Heart right ventricle (tissue), 16 donors: ENCODE data around the gene ST8SIA6. TPM values are rescaled to one million over a fixed set of nuclear protein-coding genes. Genes with fewer than 3 reads are reported as not detected.
A peak's percentile ranks its signal among the peaks of the same experiment; 100 is the strongest.

Experiments used
- ATAC-seq, 8 donors: fragments of 200-7000 bp; cut with Tn5 transposase; one replicate each; pipeline ENCODE4 v1.9.1; 2020; ENCODE audit warnings: mild to moderate bottlenecking in 8 of 8, moderate library complexity in 8 of 8, moderate number of reproducible peaks in 1 of 8
- DNase-seq, 2 donors: peaks; one replicate each; pipeline ENCODE4 v3.0.0-alpha.2; 2020
- H3K27ac ChIP-seq, 10 donors: fragments of 200-600 bp; sonication (generic) in 2 of 10; one replicate each; pipeline versions ENCODE4 v1.5.0 to v1.8.0; 2020 to 2022; ENCODE audit warnings: mild to moderate bottlenecking in 3 of 10
- H3K27me3 ChIP-seq, 7 donors: fragments of 200-600 bp; one replicate each; pipeline ENCODE4 v1.8.0; 2021 to 2022; ENCODE audit warnings: mild to moderate bottlenecking in 2 of 7
- H3K36me3 ChIP-seq, 9 donors: fragments of 200-600 bp; sonication (generic) in 1 of 9; one replicate each; pipeline versions ENCODE4 v1.5.0 to v1.8.0; 2020 to 2022; ENCODE audit warnings: mild to moderate bottlenecking in 2 of 9
- H3K4me1 ChIP-seq, 9 donors: fragments of 200-600 bp; sonication (generic) in 1 of 9; one replicate each; pipeline versions ENCODE4 v1.5.0 to v1.8.0; 2020 to 2022; ENCODE audit warnings: mild to moderate bottlenecking in 4 of 9
- H3K4me3 ChIP-seq, 10 donors: fragments of 200-600 bp; sonication (generic) in 2 of 10; one replicate each; pipeline versions ENCODE4 v1.5.0 to v1.8.0; 2020 to 2022; ENCODE audit warnings: mild to moderate bottlenecking in 7 of 10, moderate library complexity in 2 of 10
- H3K9me3 ChIP-seq, 11 donors: fragments of 200-600 bp in 10 of 11; sonication (generic) in 2 of 11; one replicate each; pipeline versions ENCODE4 v1.5.0 to v1.8.0; 2013 to 2022; ENCODE audit warnings: mild to moderate bottlenecking in 2 of 11, control low read depth in 1 of 11, moderate library complexity in 1 of 11
- WGBS, 2 donors: extraction: QIAGEN DNeasy Blood & Tissue Kit; methylation state at CpG; one replicate each; pipeline ENCODE4 v1.1.7; 2013; ENCODE audit warnings: inconsistent platforms in 1 of 2; 5-methylcytosine and 5-hydroxymethylcytosine counted together
- intact Hi-C, 10 donors: fragments of 100-400 bp; cut with DNase I; formaldehyde crosslinking; loops; one replicate each; pipeline versions ENCODE4 v1.11.1 to v1.14.2; 2022
- polyA plus RNA-seq, 2 donors: library from polyadenylated mRNA; stranded (reverse); fragments of 200-250 nt; gene quantifications; one replicate each; pipeline ENCODE4 v1.2.3, GENCODE V29; 2013
- total RNA-seq, 10 donors: library from RNA; stranded (reverse); fragmentation: NEBNext Ultra II Directional in 3 of 10; extraction: Animal tissue kit (Norgen Biotek cat#: 25700) in 3 of 10; gene quantifications; one replicate each; pipeline versions ENCODE4 v1.2.1 to v1.2.4, GENCODE V29; 2021 to 2023
- TF ChIP-seq, protein P1 (sequence below), 9 donors: fragments of 200-600 bp; sonication (generic) in 2 of 9; IDR thresholded peaks; one replicate each; pipeline versions ENCODE4 v1.5.0 to v1.8.0; 2021 to 2022; ENCODE audit warnings: antibody characterized with exemption in 9 of 9, mild to moderate bottlenecking in 5 of 9, moderate library complexity in 1 of 9
- donor health status: Arrhythmogenic right ventricular cardiomyopathy.
- donor health status: ischemic (EF 13 %, LVEDD 7.1; RV severe dilation, severe dysfunction).
- donor health status: healthy with polysubstance abuse.
- donor health status: DM: no; HTN: yes; CAD: no.
- donor health status: DM: no; HTN: no; CAD: no.
- donor health status: ischemic (EF 25% LVEDD 6.9; RV normal size, moderate dysfunction).
- donor health status: ischemic (EF 25% LVEDD 5.7; RV mildly dilated, moderate dysfunction).
- donor health status: healthy.
- donor health status: DM: yes; HTN: yes; CAD: no.
- donor health status: Ischemic cardiomyopathy.
- donor health status: ischemic (EF 35%, LVEDD 5.7; RV mildly dilated, moderate dysfunction).
- donor health status: nonischemic (EF 11% LVEDD 7.7; RV severe dilation, severe dysfunction).
- donor health status: DM: yes; HTN: yes; CAD: no.
- donor health status: PGD.
- donor health status: ischemic (EF 29% LVEDD 5.4; RV normal size, mild dysfunction).
- donor health status: nonischemic (EF 23%, LVEDD 6.1; RV moderate dilation, normal function).

The ST8SIA6 gene
- total and polyA plus RNA-seq, 12 donors: 1.8 to 12.8 (median 8.1) TPM

DNA sequence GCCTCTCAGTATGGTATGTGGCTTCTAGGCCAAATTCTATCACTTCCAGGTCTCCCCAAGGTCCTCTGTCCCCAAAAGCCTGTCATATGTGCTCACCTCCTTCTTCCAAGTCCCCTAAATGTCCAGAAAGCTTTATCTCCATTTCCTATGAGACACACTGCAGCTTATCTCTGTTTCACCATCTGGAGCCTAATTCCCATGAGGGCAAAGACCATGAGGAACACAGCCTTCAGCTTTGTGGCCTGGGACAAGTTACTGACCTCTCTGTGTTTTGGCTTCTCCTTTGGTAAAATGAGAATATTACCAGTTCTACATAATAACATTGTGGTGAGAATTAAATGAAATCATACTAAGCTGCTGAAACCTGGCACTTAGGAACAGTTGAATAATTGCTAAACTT is 19.2 kb downstream of the ST8SIA6 start:
- Histone ChIP-seq H3K27me3 (peaks cover 0 to 13% (median 5%) of the 10 kb centered on the region in 7 donors), H3K36me3 (no peaks in the 10 kb centered on the region), H3K27ac (no peak overlapping the region), H3K4me3 (no peak overlapping the region), H3K4me1 (peaks cover 0 to 40% (median 4%) of the 10 kb centered on the region in 9 donors), H3K9me3 (peaks cover 0 to 3% (median 0%) of the 10 kb centered on the region in 11 donors)
- DNase-seq: no peak
- TF ChIP-seq, protein P1, sequence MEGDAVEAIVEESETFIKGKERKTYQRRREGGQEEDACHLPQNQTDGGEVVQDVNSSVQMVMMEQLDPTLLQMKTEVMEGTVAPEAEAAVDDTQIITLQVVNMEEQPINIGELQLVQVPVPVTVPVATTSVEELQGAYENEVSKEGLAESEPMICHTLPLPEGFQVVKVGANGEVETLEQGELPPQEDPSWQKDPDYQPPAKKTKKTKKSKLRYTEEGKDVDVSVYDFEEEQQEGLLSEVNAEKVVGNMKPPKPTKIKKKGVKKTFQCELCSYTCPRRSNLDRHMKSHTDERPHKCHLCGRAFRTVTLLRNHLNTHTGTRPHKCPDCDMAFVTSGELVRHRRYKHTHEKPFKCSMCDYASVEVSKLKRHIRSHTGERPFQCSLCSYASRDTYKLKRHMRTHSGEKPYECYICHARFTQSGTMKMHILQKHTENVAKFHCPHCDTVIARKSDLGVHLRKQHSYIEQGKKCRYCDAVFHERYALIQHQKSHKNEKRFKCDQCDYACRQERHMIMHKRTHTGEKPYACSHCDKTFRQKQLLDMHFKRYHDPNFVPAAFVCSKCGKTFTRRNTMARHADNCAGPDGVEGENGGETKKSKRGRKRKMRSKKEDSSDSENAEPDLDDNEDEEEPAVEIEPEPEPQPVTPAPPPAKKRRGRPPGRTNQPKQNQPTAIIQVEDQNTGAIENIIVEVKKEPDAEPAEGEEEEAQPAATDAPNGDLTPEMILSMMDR (IDR thresholded peaks at IDR 0.05): no peak
- intact Hi-C loops: loop anchor here in 2 of 10 donors (10.0 kb wide), 2 partner anchors 140 to 590 kb away; no protein-coding TSS in a partner anchor
- ATAC-seq: peak in 1 of 8 donors; percentile 25

DNA sequence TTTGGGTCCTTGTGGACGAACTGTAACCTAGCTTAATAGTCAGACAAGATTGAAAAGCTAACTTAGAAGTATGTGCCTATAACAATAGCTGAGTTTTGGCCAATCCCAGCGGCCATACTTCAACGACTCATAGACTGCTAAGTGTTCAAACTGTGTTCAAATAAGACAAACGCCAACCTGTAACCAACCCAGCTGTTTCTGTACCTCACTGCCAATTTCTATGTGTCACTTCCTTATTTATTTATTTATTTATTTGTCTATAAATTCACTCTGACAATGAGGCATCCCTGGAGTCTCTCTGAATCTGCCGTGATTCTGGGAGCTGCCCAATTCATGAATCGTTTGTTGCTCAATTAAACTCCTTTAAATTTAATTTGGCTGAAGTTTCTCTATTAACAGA is 21.7 kb downstream of the ST8SIA6 start:
- intact Hi-C loops: loop anchor here in 8 of 10 donors (5.0 to 10.0 kb wide), 5 partner anchors 138 to 605 kb away; no protein-coding TSS in a partner anchor
- no peak overlapping the region for H3K4me3 ChIP-seq
- H3K36me3 ChIP-seq: no peaks in the 10 kb centered on the region
- H3K4me1 ChIP-seq: peaks cover 0 to 49% (median 17%) of the 10 kb centered on the region in 9 donors
- WGBS, 2 donors: 69 to 72% methylated on average over 6 of the region's 6 CpGs
- no peak for DNase-seq
- no peak for ATAC-seq
- TF ChIP-seq, protein P1 (IDR thresholded peaks at IDR 0.05): no peak
- peaks cover 0 to 3% (median 0%) of the 10 kb centered on the region in 11 donors for H3K9me3 ChIP-seq
- peaks cover 0 to 13% (median 8%) of the 10 kb centered on the region in 7 donors for H3K27me3 ChIP-seq
- H3K27ac ChIP-seq: peak overlapping the region in 1 of 10 donors; percentile 13

DNA sequence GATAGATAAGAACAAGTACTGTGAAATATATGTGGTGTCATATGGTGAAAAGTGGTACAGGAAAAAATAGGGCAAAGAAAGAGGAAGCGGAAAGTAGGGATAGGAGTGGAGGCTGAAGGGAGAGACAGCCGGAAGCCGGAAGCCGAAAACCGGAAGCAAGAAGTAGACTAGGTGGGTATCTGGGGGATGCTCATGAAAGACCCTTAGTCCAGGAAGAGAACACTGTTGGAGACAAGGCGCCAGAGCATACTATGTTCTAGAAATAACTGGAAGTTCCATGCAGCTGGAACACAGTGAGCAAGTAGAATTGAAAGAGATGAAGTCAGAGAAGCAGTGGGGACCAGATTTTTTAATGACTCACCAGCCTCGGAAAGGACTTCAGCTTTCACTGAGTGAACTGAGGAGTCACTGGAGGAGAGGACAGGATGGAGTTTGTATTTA is 22.5 kb downstream of the ST8SIA6 start:
- 73% methylated on average over 7 of the region's 7 CpGs for WGBS, 2 donors
- TF ChIP-seq, protein P1 (IDR thresholded peaks at IDR 0.05): no peak
- H3K27me3 ChIP-seq: peaks cover 0 to 13% (median 8%) of the 10 kb centered on the region in 7 donors
- no peaks in the 10 kb centered on the region for H3K36me3 ChIP-seq
- ATAC-seq: peak in 3 of 8 donors; percentile 13 to 53 (median 35)
- H3K27ac ChIP-seq: peak overlapping the region in 2 of 10 donors; percentile 13 to 28
- H3K4me1 ChIP-seq: peaks cover 0 to 55% (median 17%) of the 10 kb centered on the region in 9 donors
- H3K4me3 ChIP-seq: no peak overlapping the region
- DNase-seq: no peak
- intact Hi-C loops: loop anchor here in 8 of 10 donors (2.0 to 10.0 kb wide), 6 partner anchors 137 to 605 kb away; no protein-coding TSS in a partner anchor
- peaks cover 0 to 3% (median 0%) of the 10 kb centered on the region in 11 donors for H3K9me3 ChIP-seq

DNA sequence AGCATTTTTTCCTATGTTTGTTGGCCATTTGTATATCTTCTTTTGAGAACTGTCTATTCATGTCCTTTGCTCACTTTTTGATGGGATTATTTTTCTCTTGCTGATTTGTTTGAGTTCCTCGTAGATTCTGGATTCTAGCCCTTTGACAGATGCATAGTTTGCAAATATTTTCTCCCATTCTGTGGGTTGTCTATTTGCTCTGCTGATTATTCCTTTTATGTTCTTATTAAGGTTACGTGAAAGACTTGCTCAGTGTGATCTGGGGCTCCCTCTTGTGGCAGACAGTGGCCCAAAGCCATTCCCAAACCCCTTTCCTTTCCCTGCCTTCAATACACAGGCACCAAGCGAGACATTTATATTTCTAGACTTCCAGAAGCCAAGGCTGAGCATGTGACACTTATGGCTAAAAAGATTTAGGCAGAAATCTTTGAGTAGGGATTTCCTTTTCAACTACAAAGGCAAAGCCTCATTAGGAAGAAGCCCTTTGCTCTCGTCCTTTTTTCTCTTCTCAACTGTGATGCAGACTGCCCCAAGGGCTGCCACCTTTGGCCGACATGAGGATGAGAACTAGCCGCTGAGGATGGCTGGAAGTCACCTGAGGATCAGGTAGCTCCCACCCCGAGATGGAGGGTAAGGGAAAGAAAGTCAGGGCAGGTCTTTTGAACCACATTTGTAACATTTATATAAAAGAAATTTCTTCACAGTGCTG is 23.6 kb downstream of the ST8SIA6 start:
- intact Hi-C loops: loop anchor here in 8 of 10 donors (2.0 to 10.0 kb wide), 6 partner anchors 136 to 604 kb away; no protein-coding TSS in a partner anchor
- peak; percentile 67 to 82 for DNase-seq
- WGBS, 2 donors: 22% methylated on average over 7 of the region's 7 CpGs

More for the DNA sequence above, 23.6 kb downstream of the ST8SIA6 start:
- ATAC-seq: peak; percentile 64 to 83 (median 70)
- Histone ChIP-seq H3K4me1 (peaks cover 0 to 65% (median 22%) of the 10 kb centered on the region in 9 donors), H3K27me3 (peaks cover 0 to 14% (median 8%) of the 10 kb centered on the region in 7 donors), H3K4me3 (no peak overlapping the region), H3K9me3 (no peaks in the 10 kb centered on the region), H3K27ac (peak overlapping the region in 1 of 10 donors; percentile 19), H3K36me3 (no peaks in the 10 kb centered on the region)
- TF ChIP-seq, protein P1 (IDR thresholded peaks at IDR 0.05): peak; percentile 74 to 95 (median 91)
